Lower leg skin (tissue), 4 donors: Measurements from ENCODE around the gene DIAPH1. TPM values are rescaled to one million over a fixed set of nuclear protein-coding genes. Genes with fewer than 3 reads are reported as not detected.

ENCODE experiments used
- DNase-seq, 2 donors: peaks; one replicate each; pipeline ENCODE4 v3.0.0-alpha.2; 2019; ENCODE audit warnings: low spot score in 2 of 2
- H3K4me3 ChIP-seq: fragments of 200-600 bp; sonication (generic); 2 replicates; pipeline ENCODE4 v1.5.1; 2017; ENCODE audit warnings: mild to moderate bottlenecking, low read depth; ENCODE audit not compliant: poor library complexity, severe bottlenecking
- CTCF ChIP-seq, 3 donors: fragments of 450-650 bp; IDR thresholded peaks; one replicate each; pipeline ENCODE4 v1.5.1; 2016; ENCODE audit warnings: antibody characterized with exemption in 3 of 3, mild to moderate bottlenecking in 3 of 3, moderate library complexity in 2 of 3
- POLR2A ChIP-seq, 2 donors: fragments of 450-650 bp; IDR thresholded peaks; one replicate each; pipeline ENCODE4 v1.6.1; 2016 to 2017; ENCODE audit warnings: antibody characterized with exemption in 2 of 2, mild to moderate bottlenecking in 1 of 2, moderate library complexity in 1 of 2
- WGBS, 2 donors: methylation state at CpG; one replicate each; pipeline ENCODE4 v1.1.5; 2018; 5-methylcytosine and 5-hydroxymethylcytosine counted together
- intact Hi-C: fragments of 100-400 bp; cut with DNase I; formaldehyde crosslinking; loops from one replicate; pipeline ENCODE4 v1.15.0; 2023; ENCODE audit warnings: low total_unique reads
- total RNA-seq, 4 donors: library from RNA; depleted of rRNA; stranded (reverse); fragments of >200 nt; gene quantifications; one replicate each; pipeline ENCODE4 v1.1.0, GENCODE V29; 2016

The DIAPH1 gene
- total RNA-seq, 4 donors from 2014 or later = 64.9 to 101 (median 88.7) TPM

DNA sequence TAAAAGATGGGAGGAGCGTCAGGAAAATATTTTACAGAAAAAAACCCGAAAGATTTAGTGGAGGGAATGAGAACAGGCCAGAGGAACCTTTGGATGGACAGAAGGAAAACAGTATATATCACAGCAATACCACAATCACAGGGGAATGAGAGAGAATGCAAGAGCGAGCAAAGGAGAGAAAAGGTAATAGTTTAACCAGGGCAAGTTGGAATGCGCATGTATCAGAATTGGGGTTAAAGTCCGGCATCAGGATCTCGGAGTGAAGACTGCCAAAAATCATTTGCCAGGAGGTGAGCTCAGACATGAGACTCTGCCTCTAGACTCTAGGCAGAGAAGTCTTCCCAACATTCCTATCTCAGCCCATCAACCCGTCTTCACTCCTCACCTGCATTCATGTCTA, 93.1 kb downstream of the DIAPH1 start:
- H3K4me3 ChIP-seq = no peak overlapping the region
- intact Hi-C loops = no loop called here
- 67 to 69% methylated on average over 7 of the region's 7 CpGs for WGBS, 2 donors
- TF ChIP-seq CTCF (IDR thresholded peaks at IDR 0.05) = no peak
- DNase-seq = no peak

- H3K4me3 ChIP-seq = no peak overlapping the region
- DNase-seq = peak; percentile 84 to 96
- TF ChIP-seq CTCF (IDR thresholded peaks at IDR 0.05) (peak in 2 of 3 donors; percentile 44 to 96), POLR2A (IDR thresholded peaks at IDR 0.05) (no peak)
- WGBS, 2 donors = 25 to 30% methylated on average over 12 of the region's 12 CpGs
- intact Hi-C loops = loop anchor here (5.0 kb wide), 1 partner anchor 48 kb away; the partner anchor contains the start of gene PCDHGC3
Observed at GRCh38 chr5:141524604-141525597, 93.9 kb downstream of the DIAPH1 start.

- WGBS, 2 donors = 86 to 91% methylated on average over 8 of the region's 8 CpGs
- no peak overlapping the region for H3K4me3 ChIP-seq
- DNase-seq = peak in 1 of 2 donors; percentile 13
- intact Hi-C loops = loop anchor here (5.0 kb wide), 1 partner anchor 47 kb away; the partner anchor contains the start of gene PCDHGC3
- TF ChIP-seq CTCF (IDR thresholded peaks at IDR 0.05) (no peak), POLR2A (IDR thresholded peaks at IDR 0.05) (no peak)
Observed at GRCh38 chr5:141523991-141524390, 94.8 kb downstream of the DIAPH1 start.

GRCh38 chr5:141522301-141522700, 96.5 kb downstream of the DIAPH1 start:
- intact Hi-C loops = loop anchor here (5.0 kb wide), 1 partner anchor 45 kb away; the partner anchor contains the start of gene PCDHGC3
- TF ChIP-seq POLR2A (IDR thresholded peaks at IDR 0.05) (no peak), CTCF (IDR thresholded peaks at IDR 0.05) (no peak)
- DNase-seq = peak in 1 of 2 donors; percentile 10
- H3K4me3 ChIP-seq = no peak overlapping the region
- 36 to 41% methylated on average over 2 of the region's 2 CpGs for WGBS, 2 donors

DNA sequence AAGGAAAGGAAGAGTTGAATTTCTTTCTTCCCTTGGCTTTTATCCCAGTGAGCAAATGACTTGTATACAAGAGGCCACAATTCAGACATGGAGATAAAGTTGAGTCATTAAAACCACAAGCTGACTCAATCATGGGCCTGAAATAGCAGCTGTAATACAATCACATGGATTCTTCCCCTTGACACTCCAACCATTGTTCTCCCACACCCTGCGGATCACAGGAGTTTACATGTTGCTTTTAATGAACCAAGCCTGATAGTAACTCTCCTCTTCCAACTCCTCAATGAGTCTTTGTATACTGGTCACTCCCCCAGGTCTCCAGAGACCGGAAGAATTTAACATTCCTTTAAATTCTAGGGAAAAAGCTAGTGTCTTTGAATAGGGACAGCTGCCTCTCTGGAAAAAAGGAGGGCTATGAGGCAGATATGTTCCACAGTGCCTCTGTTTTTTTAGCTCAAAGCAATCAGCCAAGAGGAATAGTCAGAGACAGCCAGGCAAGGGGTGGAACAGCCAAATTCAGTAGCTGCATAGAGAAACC, 97.5 kb downstream of the DIAPH1 start:
- TF ChIP-seq CTCF (IDR thresholded peaks at IDR 0.05) (no peak), POLR2A (IDR thresholded peaks at IDR 0.05) (no peak)
- peak in 1 of 2 donors; percentile 78 for DNase-seq
- 27 to 36% methylated on average over 2 of the region's 2 CpGs for WGBS, 2 donors
- intact Hi-C loops = loop anchor here (5.0 kb wide), 1 partner anchor 44 kb away; the partner anchor contains the start of gene PCDHGC3
- no peak overlapping the region for H3K4me3 ChIP-seq
